ENCODE results near the gene CNOT2. TPM values are rescaled to one million over a fixed set of nuclear protein-coding genes. Genes with fewer than 3 reads are reported as not detected.

Gene CNOT2
- total RNA-seq, 4 donors from 2014 or later: 115 to 263 (median 157) TPM

- peaks cover 0 to 3% (median 0%) of the 10 kb centered on the region in 4 donors for H3K4me1 ChIP-seq
- H3K27me3 ChIP-seq: no peaks in the 10 kb centered on the region
- no peaks in the 10 kb centered on the region for H3K9me3 ChIP-seq
- H3K4me3 ChIP-seq: no peak overlapping the region
- TF ChIP-seq CTCF (IDR thresholded peaks at IDR 0.05): no peak
- H3K27ac ChIP-seq: no peak overlapping the region
- peaks cover 0 to 18% (median 0%) of the 10 kb centered on the region in 3 donors for H3K36me3 ChIP-seq
- no peak for DNase-seq
Observed at GRCh38 chr12:70236990-70237389, 6.2 kb upstream of the CNOT2 start.

- H3K27me3 ChIP-seq: no peaks in the 10 kb centered on the region
- H3K4me3 ChIP-seq: no peak overlapping the region
- TF ChIP-seq POLR2A (IDR thresholded peaks at IDR 0.05) (no peak), CTCF (IDR thresholded peaks at IDR 0.05) (no peak)
- no peak for DNase-seq
- H3K9me3 ChIP-seq: no peaks in the 10 kb centered on the region
- peaks cover 0 to 15% (median 6%) of the 10 kb centered on the region in 4 donors for H3K4me1 ChIP-seq
- H3K27ac ChIP-seq: no peak overlapping the region
- peaks cover 0 to 18% (median 0%) of the 10 kb centered on the region in 3 donors for H3K36me3 ChIP-seq
Observed at GRCh38 chr12:70240673-70241072, 2.6 kb upstream of the CNOT2 start.

GRCh38 chr12:70241845-70242244 lies 1.4 kb upstream of the CNOT2 start:
- peak overlapping the region in 2 of 4 donors; percentile 84 to 86 for H3K4me3 ChIP-seq
- H3K27me3 ChIP-seq: no peaks in the 10 kb centered on the region
- peaks cover 0 to 27% (median 6%) of the 10 kb centered on the region in 4 donors for H3K4me1 ChIP-seq
- H3K9me3 ChIP-seq: no peaks in the 10 kb centered on the region
- TF ChIP-seq POLR2A (IDR thresholded peaks at IDR 0.05): no peak
- TF ChIP-seq CTCF (IDR thresholded peaks at IDR 0.05): no peak
- H3K27ac ChIP-seq: peak overlapping the region in 1 of 4 donors; percentile 97
- no peak for DNase-seq
- H3K36me3 ChIP-seq: peaks cover 0 to 18% (median 0%) of the 10 kb centered on the region in 3 donors

- H3K36me3 ChIP-seq: peaks cover 0 to 18% (median 0%) of the 10 kb centered on the region in 3 donors
- TF ChIP-seq CTCF (IDR thresholded peaks at IDR 0.05) (no peak), POLR2A (IDR thresholded peaks at IDR 0.05) (no peak)
- H3K4me3 ChIP-seq: peak overlapping the region; percentile 76 to 86 (median 84)
- DNase-seq: peak; percentile 65 to 85 (median 85)
- no peaks in the 10 kb centered on the region for H3K27me3 ChIP-seq
- H3K9me3 ChIP-seq: no peaks in the 10 kb centered on the region
- H3K4me1 ChIP-seq: peaks cover 0 to 34% (median 10%) of the 10 kb centered on the region in 4 donors
- H3K27ac ChIP-seq: peak overlapping the region; percentile 94 to 97 (median 97)
Observed at GRCh38 chr12:70243510-70244371, 508 bp downstream of the CNOT2 start.

GRCh38 chr12:70244409-70244808 lies 1.2 kb downstream of the CNOT2 start:
- Histone ChIP-seq H3K27me3 (no peaks in the 10 kb centered on the region), H3K36me3 (peaks cover 0 to 13% (median 0%) of the 10 kb centered on the region in 3 donors), H3K9me3 (no peaks in the 10 kb centered on the region), H3K4me3 (peak overlapping the region; percentile 76 to 86 (median 84)), H3K27ac (peak overlapping the region; percentile 94 to 97 (median 97)), H3K4me1 (peaks cover 0 to 38% (median 10%) of the 10 kb centered on the region in 4 donors)
- TF ChIP-seq POLR2A (IDR thresholded peaks at IDR 0.05) (no peak), CTCF (IDR thresholded peaks at IDR 0.05) (no peak)
- no peak for DNase-seq

All from Peyer's patch (tissue), 4 donors.